SK-N-SH (cell line): ENCODE data around the gene STK32A.

Experiments
- ELF1 ChIP-seq: IDR thresholded peaks from 2 replicates; pipeline ENCODE4 v1.4.0; 2012
- EZH2phosphoT487 ChIP-seq: fragments of 200-600 bp; sonication (generic); IDR thresholded peaks from 2 replicates; pipeline ENCODE4 v1.6.1; 2017; ENCODE audit warnings: low read depth, mixed run types, mild to moderate bottlenecking, antibody characterized with exemption, moderate library complexity, borderline replicate concordance
- FOXJ3 ChIP-seq: sonication (generic); formaldehyde crosslinking; IDR thresholded peaks from 2 replicates; pipeline ENCODE4 v1.5.1; 2020; ENCODE audit warnings: mild to moderate bottlenecking, missing genetic modification reagents
- FOXM1 ChIP-seq: IDR thresholded peaks from 2 replicates; pipeline ENCODE4 v1.4.0; 2012; ENCODE audit warnings: low read depth, mild to moderate bottlenecking
- POLR2AphosphoS5 ChIP-seq: IDR thresholded peaks from 2 replicates; pipeline ENCODE4 v1.6.1; 2012; ENCODE audit warnings: low read depth, low read length
- RFX5 ChIP-seq: IDR thresholded peaks from 2 replicates; pipeline ENCODE4 v1.6.1; 2012; ENCODE audit warnings: mild to moderate bottlenecking, improper control_type of control experiment, low read length
- RXRA ChIP-seq: IDR thresholded peaks from 2 replicates; pipeline ENCODE4 v1.4.0; 2012; ENCODE audit warnings: low read depth, mild to moderate bottlenecking, borderline replicate concordance
- SIN3A ChIP-seq: IDR thresholded peaks from 2 replicates; pipeline ENCODE4 v1.6.1; 2012; ENCODE audit warnings: low read depth, mild to moderate bottlenecking, low read length, moderate library complexity, borderline replicate concordance
- TAF1 ChIP-seq: IDR thresholded peaks from 2 replicates; pipeline ENCODE4 v1.6.1; 2012; ENCODE audit warnings: low read depth, mild to moderate bottlenecking, low read length, moderate library complexity, borderline replicate concordance
- TCF12 ChIP-seq: IDR thresholded peaks from 2 replicates; pipeline ENCODE4 v1.4.0; 2012
- TF ChIP-seq, protein P1 (sequence below): fragments of 200-600 bp; sonication (generic); IDR thresholded peaks from 2 replicates; pipeline ENCODE4 v1.6.1; 2017; ENCODE audit warnings: antibody characterized with exemption, mild to moderate bottlenecking, moderate library complexity
- TF ChIP-seq, protein P2 (sequence below): IDR thresholded peaks from 2 replicates; pipeline ENCODE4 v1.4.0; 2012; ENCODE audit warnings: low read depth
- TF ChIP-seq, protein P3 (sequence below): fragments of 150-350 bp; IDR thresholded peaks from 2 replicates; pipeline ENCODE4 v1.6.1; 2017; ENCODE audit warnings: antibody characterized with exemption, low read length, low read depth, borderline replicate concordance

DNA sequence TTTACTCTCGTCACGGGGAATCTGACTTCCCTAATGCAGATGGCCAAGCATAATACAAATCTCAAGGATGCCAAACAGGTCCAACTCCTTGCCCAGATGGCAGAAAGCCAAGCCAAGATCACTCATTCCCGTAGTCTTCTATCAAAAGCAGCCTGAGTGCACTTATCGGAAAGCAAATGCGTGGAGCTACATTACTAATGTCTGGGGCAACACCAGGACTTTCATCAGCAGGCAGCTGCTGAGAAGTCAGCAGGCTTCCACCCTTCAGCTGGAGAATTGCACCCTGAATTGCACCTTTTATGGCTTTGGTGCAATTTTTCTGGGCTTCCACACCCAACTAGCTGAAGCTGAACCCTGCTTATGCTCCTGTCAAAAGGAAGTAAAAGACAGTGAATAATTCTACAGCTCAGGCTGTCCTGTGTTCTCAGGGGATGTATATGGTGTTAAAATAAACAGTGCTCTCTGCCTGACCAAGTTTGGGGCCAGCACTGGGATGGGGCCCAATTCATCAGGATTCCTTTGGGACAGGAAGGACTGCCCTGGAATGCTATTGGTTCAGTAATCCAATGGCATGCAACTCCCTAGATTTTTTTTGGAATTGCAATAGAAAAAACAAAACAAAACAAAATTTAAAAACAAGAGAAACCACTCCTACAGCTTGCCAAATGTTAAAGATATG, 182.4 kb downstream of the STK32A start:
- TF ChIP-seq, protein P1, sequence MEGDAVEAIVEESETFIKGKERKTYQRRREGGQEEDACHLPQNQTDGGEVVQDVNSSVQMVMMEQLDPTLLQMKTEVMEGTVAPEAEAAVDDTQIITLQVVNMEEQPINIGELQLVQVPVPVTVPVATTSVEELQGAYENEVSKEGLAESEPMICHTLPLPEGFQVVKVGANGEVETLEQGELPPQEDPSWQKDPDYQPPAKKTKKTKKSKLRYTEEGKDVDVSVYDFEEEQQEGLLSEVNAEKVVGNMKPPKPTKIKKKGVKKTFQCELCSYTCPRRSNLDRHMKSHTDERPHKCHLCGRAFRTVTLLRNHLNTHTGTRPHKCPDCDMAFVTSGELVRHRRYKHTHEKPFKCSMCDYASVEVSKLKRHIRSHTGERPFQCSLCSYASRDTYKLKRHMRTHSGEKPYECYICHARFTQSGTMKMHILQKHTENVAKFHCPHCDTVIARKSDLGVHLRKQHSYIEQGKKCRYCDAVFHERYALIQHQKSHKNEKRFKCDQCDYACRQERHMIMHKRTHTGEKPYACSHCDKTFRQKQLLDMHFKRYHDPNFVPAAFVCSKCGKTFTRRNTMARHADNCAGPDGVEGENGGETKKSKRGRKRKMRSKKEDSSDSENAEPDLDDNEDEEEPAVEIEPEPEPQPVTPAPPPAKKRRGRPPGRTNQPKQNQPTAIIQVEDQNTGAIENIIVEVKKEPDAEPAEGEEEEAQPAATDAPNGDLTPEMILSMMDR, result no peak
- no peak for TF ChIP-seq TCF12
- TF ChIP-seq RFX5, result no peak
- TF ChIP-seq EZH2phosphoT487, result no peak
- TF ChIP-seq, protein P2, sequence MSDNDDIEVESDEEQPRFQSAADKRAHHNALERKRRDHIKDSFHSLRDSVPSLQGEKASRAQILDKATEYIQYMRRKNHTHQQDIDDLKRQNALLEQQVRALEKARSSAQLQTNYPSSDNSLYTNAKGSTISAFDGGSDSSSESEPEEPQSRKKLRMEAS, result no peak
- TF ChIP-seq TAF1, result no peak
- TF ChIP-seq, protein P3, sequence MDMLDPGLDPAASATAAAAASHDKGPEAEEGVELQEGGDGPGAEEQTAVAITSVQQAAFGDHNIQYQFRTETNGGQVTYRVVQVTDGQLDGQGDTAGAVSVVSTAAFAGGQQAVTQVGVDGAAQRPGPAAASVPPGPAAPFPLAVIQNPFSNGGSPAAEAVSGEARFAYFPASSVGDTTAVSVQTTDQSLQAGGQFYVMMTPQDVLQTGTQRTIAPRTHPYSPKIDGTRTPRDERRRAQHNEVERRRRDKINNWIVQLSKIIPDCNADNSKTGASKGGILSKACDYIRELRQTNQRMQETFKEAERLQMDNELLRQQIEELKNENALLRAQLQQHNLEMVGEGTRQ, result no peak
- no peak for TF ChIP-seq SIN3A
- TF ChIP-seq POLR2AphosphoS5, result no peak
- TF ChIP-seq ELF1, result no peak
- TF ChIP-seq FOXM1, result no peak
- no peak for TF ChIP-seq RXRA
- no peak for TF ChIP-seq FOXJ3 (CRISPR knock-in tag)
